ENCODE results near the gene F12.

The F12 gene

GRCh38 chr5:177409043-177409801 is at the start of gene F12:
F12 (minus strand) TSS chr5:177409564; CDS start chr5:177409527, 37 bp downstream.
- no peak for DNase-seq

- DNase-seq: no peak
Observed at GRCh38 chr5:177458912-177459350, 49.6 kb upstream of the F12 start.

- no peak for DNase-seq
Observed at GRCh38 chr5:177457852-177458681, 48.7 kb upstream of the F12 start.

DNA sequence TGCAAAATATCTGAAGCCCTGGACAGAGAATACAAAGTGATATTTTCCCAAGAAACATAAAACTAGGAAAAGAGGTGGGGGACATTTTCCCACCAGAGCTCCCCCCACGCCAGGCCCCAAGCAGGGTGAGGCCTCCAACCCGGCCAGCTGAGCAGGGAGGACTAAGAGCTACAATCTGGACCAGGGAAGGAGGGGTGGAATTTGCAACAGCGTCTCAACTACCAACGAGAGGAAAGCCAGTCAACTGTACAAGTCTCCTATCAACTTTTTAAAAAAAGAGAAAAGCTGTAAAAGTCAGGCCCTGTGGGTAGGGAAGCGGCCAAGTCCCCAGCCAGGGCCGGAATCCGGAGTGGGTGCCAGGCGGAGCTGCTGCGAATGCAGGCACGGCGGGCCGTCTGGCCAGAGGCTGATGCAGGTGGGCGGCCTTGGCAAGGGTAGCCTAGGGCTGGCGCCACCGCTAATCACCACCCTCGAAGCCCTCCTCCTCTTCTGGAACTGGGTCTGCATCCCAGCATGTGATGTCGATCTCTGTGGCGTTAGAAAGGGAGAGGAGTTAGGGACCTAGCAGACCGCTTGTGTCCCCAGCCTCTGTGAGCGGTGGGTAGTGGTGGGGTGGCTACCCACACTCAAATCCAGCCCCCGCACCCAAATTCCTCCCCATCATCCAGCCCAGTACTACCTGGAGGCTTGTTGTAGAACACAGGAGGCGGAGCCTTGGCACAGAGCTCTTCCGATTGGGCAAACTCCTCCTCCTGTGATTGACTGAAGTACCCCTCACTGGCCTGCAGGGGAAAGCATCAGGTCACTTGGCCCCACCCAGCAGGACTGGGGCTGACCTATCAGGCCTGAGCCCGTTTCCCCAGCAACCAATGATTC is 47.9 kb upstream of the F12 start:
- DNase-seq: peak; percentile 56

DNA sequence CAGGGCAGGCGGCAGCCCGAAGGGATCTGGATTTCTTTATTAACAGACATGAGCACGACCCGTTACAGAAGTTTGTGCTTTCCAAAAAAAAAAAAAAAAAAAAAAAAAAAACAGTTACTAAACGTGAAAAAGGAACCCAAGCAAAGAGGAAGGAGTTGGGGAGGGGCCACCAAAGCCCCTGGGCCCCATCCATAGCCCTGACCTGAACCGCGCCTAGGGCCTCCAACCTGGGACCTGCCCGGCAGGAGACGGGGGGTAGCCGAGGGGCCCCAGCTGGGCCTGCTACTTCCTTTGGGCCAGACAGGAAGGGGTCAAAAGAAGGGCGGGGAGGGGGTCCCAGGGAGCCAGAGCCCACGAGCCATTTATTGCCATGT is 47.2 kb upstream of the F12 start:
- DNase-seq: no peak

DNA sequence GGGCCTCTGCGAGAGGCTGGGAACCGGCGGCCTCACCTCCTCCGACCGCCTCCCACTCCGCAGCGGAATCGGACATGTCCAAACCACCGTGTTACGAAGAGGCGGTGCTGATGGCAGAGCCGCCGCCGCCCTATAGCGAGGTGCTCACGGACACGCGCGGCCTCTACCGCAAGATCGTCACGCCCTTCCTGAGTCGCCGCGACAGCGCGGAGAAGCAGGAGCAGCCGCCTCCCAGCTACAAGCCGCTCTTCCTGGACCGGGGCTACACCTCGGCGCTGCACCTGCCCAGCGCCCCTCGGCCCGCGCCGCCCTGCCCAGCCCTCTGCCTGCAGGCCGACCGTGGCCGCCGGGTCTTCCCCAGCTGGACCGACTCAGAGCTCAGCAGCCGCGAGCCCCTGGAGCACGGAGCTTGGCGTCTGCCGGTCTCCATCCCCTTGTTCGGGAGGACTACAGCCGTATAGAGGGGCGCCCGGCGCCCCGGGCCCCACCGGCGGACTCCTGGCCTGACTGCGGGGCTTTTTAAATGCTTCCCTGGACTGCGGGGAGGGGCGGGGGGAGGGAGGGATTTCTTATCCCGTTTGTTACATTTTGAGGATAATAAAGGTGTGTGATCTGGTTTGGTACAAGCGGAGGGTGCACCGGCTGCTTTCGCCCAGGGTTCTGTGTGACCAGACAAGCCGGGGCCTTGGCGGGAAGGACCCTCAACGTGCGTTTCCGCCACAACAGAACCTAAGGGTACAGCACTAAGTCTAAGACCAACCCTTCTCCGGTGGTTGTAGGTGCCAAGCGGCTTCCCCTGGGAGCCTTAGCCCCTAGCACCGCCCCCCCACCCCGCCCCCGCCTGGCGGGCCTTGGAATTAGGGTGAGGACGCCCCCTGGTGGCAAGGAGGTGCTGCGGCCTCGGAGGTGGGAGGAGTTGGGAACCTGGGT is 46.6 kb upstream of the F12 start:
- DNase-seq: no peak

DNA sequence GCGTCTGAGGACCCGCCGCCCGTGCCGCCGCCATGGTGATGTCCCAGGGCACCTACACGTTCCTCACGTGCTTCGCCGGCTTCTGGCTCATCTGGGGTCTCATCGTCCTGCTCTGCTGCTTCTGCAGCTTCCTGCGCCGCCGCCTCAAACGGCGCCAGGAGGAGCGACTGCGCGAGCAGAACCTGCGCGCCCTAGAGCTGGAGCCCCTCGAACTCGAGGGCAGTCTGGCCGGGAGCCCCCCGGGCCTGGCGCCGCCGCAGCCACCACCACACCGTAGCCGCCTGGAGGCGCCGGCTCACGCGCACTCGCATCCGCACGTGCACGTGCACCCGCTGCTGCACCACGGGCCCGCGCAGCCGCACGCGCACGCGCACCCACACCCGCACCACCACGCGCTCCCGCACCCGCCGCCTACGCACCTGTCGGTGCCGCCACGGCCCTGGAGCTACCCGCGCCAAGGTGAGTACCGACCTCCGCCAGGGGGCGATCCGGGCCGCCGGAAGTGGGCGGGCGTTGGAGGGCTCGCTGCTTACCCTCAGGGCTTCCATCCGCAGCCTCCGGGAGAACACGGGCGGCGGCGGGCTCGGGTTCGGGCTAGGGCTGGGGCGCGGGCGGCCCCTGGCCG is 45.8 kb upstream of the F12 start:
- no peak for DNase-seq

DNA sequence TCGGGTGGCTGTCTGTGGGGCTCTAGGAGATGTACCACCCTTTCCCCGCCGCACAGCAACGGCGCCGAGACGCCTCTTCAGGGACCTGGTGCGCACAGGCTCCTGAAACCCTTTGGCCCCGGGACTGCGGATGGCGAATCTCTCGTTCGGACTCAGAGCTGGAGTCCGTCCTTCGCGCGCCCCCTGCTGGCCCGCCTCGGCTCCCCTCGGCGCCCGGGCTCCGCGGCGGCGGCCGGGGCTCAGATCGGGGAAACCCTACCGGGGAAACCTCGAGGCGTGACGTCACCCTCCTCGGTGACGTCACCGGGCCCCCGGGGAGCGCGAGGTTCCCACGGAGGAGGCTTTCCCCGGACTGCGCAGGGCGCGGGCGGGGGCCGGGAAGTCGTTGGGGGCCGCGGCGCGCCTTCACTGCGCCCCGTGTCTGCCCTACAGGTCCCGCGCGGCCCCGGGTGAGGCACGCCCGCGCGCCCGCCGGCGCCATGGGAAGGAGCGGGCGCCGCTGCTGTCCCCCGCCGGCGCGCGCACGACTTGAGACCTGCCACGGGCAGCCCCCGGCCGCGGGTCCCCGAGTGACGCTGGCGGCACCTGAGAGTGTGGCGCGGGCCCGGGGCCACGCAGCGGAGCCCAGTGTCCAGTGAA is 45.2 kb upstream of the F12 start:
- no peak for DNase-seq

DNA sequence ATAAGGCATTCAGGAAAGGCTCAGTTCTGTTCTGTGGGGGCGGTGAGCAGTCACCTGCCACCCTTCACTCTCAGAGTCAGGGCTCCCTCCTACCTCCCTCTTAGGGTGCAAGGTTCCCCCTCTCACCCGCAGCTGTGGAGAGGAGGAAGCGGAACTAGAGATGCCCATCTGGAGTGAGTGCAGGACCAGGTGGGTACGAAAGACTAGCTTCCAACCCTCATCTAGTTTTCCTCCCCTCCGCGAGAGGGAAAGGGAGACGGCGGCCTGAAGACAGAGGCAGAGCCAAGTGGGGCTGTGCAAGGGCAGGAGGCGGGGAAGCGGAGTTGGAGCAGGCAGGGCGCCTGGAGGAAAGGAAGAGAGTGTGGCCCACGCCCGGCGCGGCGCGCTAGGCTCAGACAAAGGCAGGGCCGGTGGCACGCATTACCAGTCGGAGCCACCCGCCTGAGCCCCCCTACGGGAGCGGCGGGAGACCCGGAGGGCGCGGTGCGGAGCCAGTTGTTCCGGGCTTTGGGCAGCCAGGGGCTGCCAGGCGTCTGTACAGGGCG is 44.6 kb upstream of the F12 start:
- DNase-seq: no peak

GRCh38 chr5:177452688-177453638 is 43.6 kb upstream of the F12 start:
- no peak for DNase-seq

- DNase-seq: no peak
Observed at GRCh38 chr5:177450667-177451424, 41.5 kb upstream of the F12 start.

- DNase-seq: no peak
Observed at GRCh38 chr5:177449140-177450061, 40.0 kb upstream of the F12 start.

DNA sequence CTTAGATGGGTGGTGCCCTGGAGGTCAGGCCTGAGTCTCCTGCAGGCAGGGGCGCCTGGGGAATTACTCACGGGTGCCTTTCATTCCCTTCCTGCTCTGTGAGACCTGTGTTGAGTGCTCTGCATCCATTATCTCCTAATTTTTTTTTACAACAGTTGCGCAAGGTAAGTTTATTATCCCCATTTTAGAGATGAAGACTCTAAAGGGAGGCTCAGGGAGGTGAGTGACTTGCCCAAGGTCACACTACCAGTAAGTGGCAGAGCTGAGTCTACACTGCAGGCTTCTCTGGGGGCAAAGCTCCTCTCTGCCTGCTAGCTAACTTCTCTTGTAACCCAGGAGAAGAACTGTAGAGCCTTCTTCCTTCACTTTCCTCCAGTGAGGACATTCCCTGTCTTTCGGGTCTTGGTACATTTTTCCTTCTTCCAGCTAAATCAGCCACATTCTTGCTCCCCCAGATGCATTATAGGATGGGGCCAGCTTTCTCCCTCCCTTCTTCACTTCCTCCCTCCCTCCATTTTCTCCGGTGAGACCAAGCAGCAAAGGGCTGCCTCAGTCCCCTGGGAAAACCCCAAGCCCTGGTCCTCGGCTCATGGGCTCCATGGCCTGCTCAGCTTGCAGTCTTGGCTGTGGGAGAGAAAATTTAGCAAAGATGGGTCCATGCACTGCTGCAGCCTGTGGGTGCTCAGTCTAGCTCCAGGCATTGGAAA is 39.0 kb upstream of the F12 start:
- no peak for DNase-seq

GRCh38 chr5:177447611-177448243 is 38.4 kb upstream of the F12 start:
- no peak for DNase-seq

- DNase-seq: no peak
Observed at GRCh38 chr5:177447066-177447610, 37.8 kb upstream of the F12 start.
